Vagina (tissue), 2 donors: ENCODE measurements around the gene PDE11A. TPM values are rescaled to one million over a fixed set of nuclear protein-coding genes. Genes with fewer than 3 reads are reported as not detected.

Source experiments
- DNase-seq, 2 donors: peaks; one replicate each; pipeline ENCODE4 v3.0.0-alpha.2; 2017; ENCODE audit errors: extremely low spot score in 2 of 2
- H3K27ac ChIP-seq: fragments of 200-600 bp; sonication (generic); one replicate; pipeline ENCODE4 v1.5.1; 2019
- H3K27me3 ChIP-seq: fragments of 200-600 bp; sonication (generic); one replicate; pipeline ENCODE4 v1.5.1; 2019
- H3K36me3 ChIP-seq, 2 donors: fragments of 200-600 bp; sonication (generic); one replicate each; pipeline ENCODE4 v1.5.1; 2017 to 2019
- H3K4me1 ChIP-seq: fragments of 200-600 bp; sonication (generic); one replicate; pipeline ENCODE4 v1.5.1; 2019
- H3K4me3 ChIP-seq, 2 donors: fragments of 200-600 bp; sonication (generic); 1 replicate in 1 of 2; 2 replicates in 1 of 2; pipeline ENCODE4 v1.5.1; 2016 to 2019
- H3K9me3 ChIP-seq: fragments of 200-600 bp; sonication (generic); one replicate; pipeline ENCODE4 v1.5.1; 2019
- POLR2A ChIP-seq, 2 donors: fragments of 450-650 bp; IDR thresholded peaks; one replicate each; pipeline ENCODE4 v1.6.1; 2017; ENCODE audit warnings: antibody characterized with exemption in 2 of 2, mild to moderate bottlenecking in 2 of 2, moderate library complexity in 2 of 2
- POLR2AphosphoS5 ChIP-seq, 2 donors: sonication (generic); formaldehyde crosslinking; IDR thresholded peaks; one replicate each; pipeline ENCODE4 v1.9.0; 2017; ENCODE audit warnings: antibody characterized with exemption in 2 of 2, mild to moderate bottlenecking in 2 of 2, low read depth in 1 of 2; ENCODE audit not compliant: insufficient read depth in 1 of 2
- intact Hi-C: fragments of 100-400 bp; cut with DNase I; formaldehyde crosslinking; loops from one replicate; pipeline ENCODE4 v1.15.1; 2023
- total RNA-seq: library from RNA; depleted of rRNA; stranded (reverse); fragments of >200 nt; gene quantifications from one replicate; pipeline ENCODE4 v1.2.3, GENCODE V29; 2016
- TF ChIP-seq, protein P1 (sequence below), 3 experiments: fragments of 450-650 bp in 2 of 3; fragments of 200-600 bp in 1 of 3; sonication (generic) in 1 of 3; IDR thresholded peaks; one replicate each; pipeline ENCODE4 v1.5.1; 2017 to 2019; ENCODE audit warnings: antibody characterized with exemption in 3 of 3, mild to moderate bottlenecking in 2 of 3, moderate library complexity in 2 of 3

PDE11A gene
- total RNA-seq, 1 donor from 2014 or later, result 0.25 TPM

DNA sequence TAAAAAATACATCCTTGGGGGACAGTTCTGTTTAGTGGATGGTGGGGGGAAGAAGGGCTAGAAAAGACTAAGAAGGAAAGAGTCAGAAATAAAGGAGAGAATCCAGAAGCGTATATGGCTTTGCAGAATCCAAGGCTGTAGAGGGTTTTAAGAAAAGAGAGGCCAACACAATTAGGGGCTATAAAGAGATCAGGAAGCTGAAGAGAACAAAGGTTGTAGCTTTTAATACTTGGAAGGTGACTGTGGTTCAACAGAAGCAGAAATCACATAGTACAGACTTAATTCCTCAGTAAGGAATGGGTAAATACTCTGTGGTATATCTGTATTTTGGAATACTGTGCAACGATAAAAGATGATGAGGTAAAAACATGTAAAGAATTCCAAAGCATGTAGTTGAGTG, 393.6 kb downstream of the PDE11A start:
- no peaks in the 10 kb centered on the region for H3K36me3 ChIP-seq
- no peak overlapping the region for H3K27ac ChIP-seq
- DNase-seq, result no peak
- H3K4me3 ChIP-seq, result no peak overlapping the region
- intact Hi-C loops, result no loop called here
- no peaks in the 10 kb centered on the region for H3K9me3 ChIP-seq
- no peaks in the 10 kb centered on the region for H3K27me3 ChIP-seq
- TF ChIP-seq, protein P1, sequence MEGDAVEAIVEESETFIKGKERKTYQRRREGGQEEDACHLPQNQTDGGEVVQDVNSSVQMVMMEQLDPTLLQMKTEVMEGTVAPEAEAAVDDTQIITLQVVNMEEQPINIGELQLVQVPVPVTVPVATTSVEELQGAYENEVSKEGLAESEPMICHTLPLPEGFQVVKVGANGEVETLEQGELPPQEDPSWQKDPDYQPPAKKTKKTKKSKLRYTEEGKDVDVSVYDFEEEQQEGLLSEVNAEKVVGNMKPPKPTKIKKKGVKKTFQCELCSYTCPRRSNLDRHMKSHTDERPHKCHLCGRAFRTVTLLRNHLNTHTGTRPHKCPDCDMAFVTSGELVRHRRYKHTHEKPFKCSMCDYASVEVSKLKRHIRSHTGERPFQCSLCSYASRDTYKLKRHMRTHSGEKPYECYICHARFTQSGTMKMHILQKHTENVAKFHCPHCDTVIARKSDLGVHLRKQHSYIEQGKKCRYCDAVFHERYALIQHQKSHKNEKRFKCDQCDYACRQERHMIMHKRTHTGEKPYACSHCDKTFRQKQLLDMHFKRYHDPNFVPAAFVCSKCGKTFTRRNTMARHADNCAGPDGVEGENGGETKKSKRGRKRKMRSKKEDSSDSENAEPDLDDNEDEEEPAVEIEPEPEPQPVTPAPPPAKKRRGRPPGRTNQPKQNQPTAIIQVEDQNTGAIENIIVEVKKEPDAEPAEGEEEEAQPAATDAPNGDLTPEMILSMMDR (IDR thresholded peaks at IDR 0.05), result no peak
- TF ChIP-seq POLR2A (IDR thresholded peaks at IDR 0.05), result no peak
- TF ChIP-seq POLR2AphosphoS5 (IDR thresholded peaks at IDR 0.05; ENCODE audit: insufficient read depth in 1 of 2, low read depth in 1 of 2), result no peak
- H3K4me1 ChIP-seq, result no peaks in the 10 kb centered on the region

DNA sequence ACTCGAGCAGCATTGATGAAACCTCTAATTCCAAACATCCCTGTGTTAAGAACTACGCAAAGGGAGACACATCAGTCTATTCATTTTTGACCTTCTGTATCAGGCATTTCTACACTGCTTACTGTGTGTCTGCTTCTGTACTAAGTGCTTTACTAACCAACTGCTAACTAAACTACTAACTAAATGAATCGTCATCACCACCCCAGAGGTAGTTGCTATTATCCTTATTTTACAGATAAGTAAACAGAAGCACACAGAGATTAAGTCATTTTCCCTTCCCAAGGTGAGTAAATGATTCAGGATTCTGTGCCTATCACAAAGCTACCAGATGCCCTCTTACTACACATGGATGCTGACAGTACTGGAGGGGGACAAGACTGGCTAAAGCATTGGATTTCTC, 395.9 kb downstream of the PDE11A start:
- H3K27me3 ChIP-seq, result no peaks in the 10 kb centered on the region
- no peaks in the 10 kb centered on the region for H3K9me3 ChIP-seq
- H3K4me1 ChIP-seq, result no peaks in the 10 kb centered on the region
- no peak for DNase-seq
- intact Hi-C loops, result no loop called here
- TF ChIP-seq, protein P1 (IDR thresholded peaks at IDR 0.05), result no peak
- no peak for TF ChIP-seq POLR2AphosphoS5 (IDR thresholded peaks at IDR 0.05; ENCODE audit: insufficient read depth in 1 of 2, low read depth in 1 of 2)
- TF ChIP-seq POLR2A (IDR thresholded peaks at IDR 0.05), result no peak
- no peaks in the 10 kb centered on the region for H3K36me3 ChIP-seq
- no peak overlapping the region for H3K27ac ChIP-seq
- no peak overlapping the region for H3K4me3 ChIP-seq

DNA sequence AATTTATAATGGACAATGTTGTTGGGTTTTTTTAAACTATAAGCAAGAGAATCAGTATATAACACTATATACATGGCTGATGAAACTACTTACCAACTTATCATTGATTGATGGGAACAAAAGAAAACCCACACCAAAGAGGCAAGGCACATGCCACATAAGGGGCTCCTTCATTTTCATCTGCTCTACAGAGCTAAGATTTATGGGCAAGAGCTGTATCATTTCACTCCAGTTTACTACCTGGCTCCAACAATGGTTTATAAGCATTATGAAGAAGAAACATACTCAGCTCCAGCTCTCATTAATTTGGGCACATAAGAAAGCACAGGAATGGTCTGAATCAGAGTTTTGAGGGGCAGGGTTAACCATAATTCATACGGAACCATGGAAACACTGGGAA, 396.8 kb downstream of the PDE11A start:
- no peak overlapping the region for H3K4me3 ChIP-seq
- H3K4me1 ChIP-seq, result no peaks in the 10 kb centered on the region
- intact Hi-C loops, result no loop called here
- no peaks in the 10 kb centered on the region for H3K27me3 ChIP-seq
- no peaks in the 10 kb centered on the region for H3K9me3 ChIP-seq
- TF ChIP-seq POLR2A (IDR thresholded peaks at IDR 0.05), result no peak
- TF ChIP-seq, protein P1 (IDR thresholded peaks at IDR 0.05), result no peak
- TF ChIP-seq POLR2AphosphoS5 (IDR thresholded peaks at IDR 0.05; ENCODE audit: insufficient read depth in 1 of 2, low read depth in 1 of 2), result no peak
- no peaks in the 10 kb centered on the region for H3K36me3 ChIP-seq
- no peak overlapping the region for H3K27ac ChIP-seq
- DNase-seq, result no peak

- no peak for DNase-seq
- Histone ChIP-seq H3K36me3 (no peaks in the 10 kb centered on the region), H3K4me3 (no peak overlapping the region), H3K27me3 (no peaks in the 10 kb centered on the region), H3K4me1 (no peaks in the 10 kb centered on the region), H3K27ac (no peak overlapping the region), H3K9me3 (no peaks in the 10 kb centered on the region)
- TF ChIP-seq, protein P1 (IDR thresholded peaks at IDR 0.05), result no peak
- TF ChIP-seq POLR2AphosphoS5 (IDR thresholded peaks at IDR 0.05; ENCODE audit: insufficient read depth in 1 of 2, low read depth in 1 of 2) (no peak), POLR2A (IDR thresholded peaks at IDR 0.05) (no peak)
- intact Hi-C loops, result no loop called here
Observed at GRCh38 chr2:177675350-177675821, 397.2 kb downstream of the PDE11A start.

GRCh38 chr2:177673602-177674595, 398.7 kb downstream of the PDE11A start:
- TF ChIP-seq POLR2A (IDR thresholded peaks at IDR 0.05), result no peak
- TF ChIP-seq, protein P1 (IDR thresholded peaks at IDR 0.05), result no peak
- TF ChIP-seq POLR2AphosphoS5 (IDR thresholded peaks at IDR 0.05; ENCODE audit: insufficient read depth in 1 of 2, low read depth in 1 of 2), result no peak
- Histone ChIP-seq H3K27me3 (no peaks in the 10 kb centered on the region), H3K4me3 (no peak overlapping the region), H3K36me3 (no peaks in the 10 kb centered on the region), H3K4me1 (no peaks in the 10 kb centered on the region), H3K27ac (no peak overlapping the region), H3K9me3 (no peaks in the 10 kb centered on the region)
- intact Hi-C loops, result no loop called here
- no peak for DNase-seq
